Measurements from ENCODE around the gene DAGLA. TPM values are rescaled to one million over a fixed set of nuclear protein-coding genes. Genes with fewer than 3 reads are reported as not detected.

The DAGLA gene
- total and polyA plus RNA-seq, 2 of the 13 experiments (the other 11 are each of a cell fraction or from before 2014, with no cell fraction given): 2.6 to 3.9 TPM

- H3K4me3 ChIP-seq (replicated peaks in 1 of 3; ENCODE audit: insufficient read depth in 1 of 3, low read depth in 2 of 3, low read length in 3 of 3): no peak overlapping the region
- intact Hi-C loops (cut with micrococcal nuclease; ENCODE audit: unreplicated experiment) (no loop called here), in situ Hi-C loops (cut with HindIII; ENCODE audit: extremely low pct_ligation_motif_present, low pct_unique_long_range_greater_than_20kb) (loop anchor here (5.0 kb wide), 1 partner anchor 33 kb away; no protein-coding TSS in a partner anchor)
- TF ChIP-seq ZNF326 (CRISPR knock-in tag; IDR thresholded peaks at IDR 0.05; ENCODE audit: borderline replicate concordance) (no peak), HNF4A (CRISPR knock-in tag; IDR thresholded peaks at IDR 0.05) (no peak), SMAD9 (CRISPR knock-in tag; IDR thresholded peaks at IDR 0.05) (no peak), NKX3-1 (CRISPR knock-in tag; IDR thresholded peaks at IDR 0.05) (no peak), ZNF264 (CRISPR knock-in tag; IDR thresholded peaks at IDR 0.05) (no peak), FOXK2 (IDR thresholded peaks at IDR 0.05) (no peak), ZNF724P (CRISPR knock-in tag; IDR thresholded peaks at IDR 0.05; ENCODE audit: borderline replicate concordance) (no peak), ZBTB37 (CRISPR knock-in tag; IDR thresholded peaks at IDR 0.05) (no peak), ZNF687 (CRISPR knock-in tag; IDR thresholded peaks at IDR 0.05) (no peak), MTF1 (CRISPR knock-in tag; IDR thresholded peaks at IDR 0.05) (no peak)
- TF ChIP-seq, protein P1, sequence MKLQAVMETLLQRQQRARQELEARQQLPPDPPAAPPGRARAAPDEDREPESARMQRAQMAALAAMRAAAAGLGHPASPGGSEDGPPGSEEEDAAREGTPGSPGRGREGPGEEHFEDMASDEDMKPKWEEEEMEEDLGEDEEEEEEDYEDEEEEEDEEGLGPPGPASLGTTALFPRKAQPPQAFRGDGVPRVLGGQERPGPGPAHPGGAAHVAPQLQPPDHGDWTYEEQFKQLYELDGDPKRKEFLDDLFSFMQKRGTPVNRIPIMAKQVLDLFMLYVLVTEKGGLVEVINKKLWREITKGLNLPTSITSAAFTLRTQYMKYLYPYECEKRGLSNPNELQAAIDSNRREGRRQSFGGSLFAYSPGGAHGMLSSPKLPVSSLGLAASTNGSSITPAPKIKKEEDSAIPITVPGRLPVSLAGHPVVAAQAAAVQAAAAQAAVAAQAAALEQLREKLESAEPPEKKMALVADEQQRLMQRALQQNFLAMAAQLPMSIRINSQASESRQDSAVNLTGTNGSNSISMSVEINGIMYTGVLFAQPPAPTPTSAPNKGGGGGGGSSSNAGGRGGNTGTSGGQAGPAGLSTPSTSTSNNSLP (IDR thresholded peaks at IDR 0.05; ENCODE audit: low read depth, low read length): no peak
- TF ChIP-seq, protein P2, sequence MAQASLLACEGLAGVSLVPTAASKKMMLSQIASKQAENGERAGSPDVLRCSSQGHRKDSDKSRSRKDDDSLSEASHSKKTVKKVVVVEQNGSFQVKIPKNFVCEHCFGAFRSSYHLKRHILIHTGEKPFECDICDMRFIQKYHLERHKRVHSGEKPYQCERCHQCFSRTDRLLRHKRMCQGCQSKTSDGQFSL (CRISPR knock-in tag; IDR thresholded peaks at IDR 0.05): no peak
- TF ChIP-seq, protein P3, sequence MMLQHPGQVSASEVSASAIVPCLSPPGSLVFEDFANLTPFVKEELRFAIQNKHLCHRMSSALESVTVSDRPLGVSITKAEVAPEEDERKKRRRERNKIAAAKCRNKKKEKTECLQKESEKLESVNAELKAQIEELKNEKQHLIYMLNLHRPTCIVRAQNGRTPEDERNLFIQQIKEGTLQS (CRISPR knock-in tag; IDR thresholded peaks at IDR 0.05): no peak
- POLR2A ChIA-PET: interaction anchor here (1.2 kb wide), 1 partner anchor 11 kb away, joined by 4 read pairs; no protein-coding TSS in a partner anchor
- H3K4me2 ChIP-seq (ENCODE audit: low read depth, low read length): no peak overlapping the region
- peaks cover 39 to 76% of the 10 kb centered on the region in 2 experiments; a peak in 4 of 5 replicates for H3K36me3 ChIP-seq (replicated peaks in 1 of 2; ENCODE audit: control insufficient read depth in 1 of 2, insufficient read depth in 2 of 2, low read length in 2 of 2)
- no peak for FAIRE-seq
- no peak for DNase-seq (ENCODE audit: low spot score)
- H4K20me1 ChIP-seq (ENCODE audit: insufficient read depth, low read length): no peaks in the 10 kb centered on the region
- no peaks in the 10 kb centered on the region for H3K27me3 ChIP-seq (ENCODE audit: control insufficient read depth in 1 of 2, insufficient read depth in 2 of 2, low read length in 2 of 2)
- no peak overlapping the region for H2AFZ ChIP-seq (ENCODE audit: low read length)
- no peaks in the 10 kb centered on the region for H3K4me1 ChIP-seq (ENCODE audit: insufficient read depth, low read length)
- no TSS peak for BruUV-seq (replicated peaks)
- H3K79me2 ChIP-seq (ENCODE audit: insufficient read depth, low read length): no peaks in the 10 kb centered on the region
- H3K9me3 ChIP-seq (ENCODE audit: low read length): no peaks in the 10 kb centered on the region
- CTCF ChIA-PET (ENCODE audit: low intra/inter-chr PET ratio, low total read pairs): no interaction called here
- ATAC-seq: no peak
- no peak overlapping the region for H3K27ac ChIP-seq (ENCODE audit: extremely low read length, insufficient read depth, low read length)
- H3K9ac ChIP-seq (ENCODE audit: insufficient read depth, low read depth, low read length): no peak overlapping the region
- 96% methylated on average over 8 of the region's 9 CpGs for WGBS (ENCODE audit: low lambda C conversion rate)
Observed at GRCh38 chr11:61780581-61781162, 100.5 kb downstream of the DAGLA start.
